Measurements from ENCODE around the gene ZBTB8OS.
A peak's percentile ranks its signal among the peaks of the same experiment; 100 is the strongest.

The ZBTB8OS gene

GRCh38 chr1:32612189-32612881, 38.0 kb downstream of the ZBTB8OS start:
- H3K4me3 ChIP-seq (ENCODE audit: low read depth, low read length), result peak overlapping the region; percentile 46

- peak overlapping the region; percentile 46 for H3K4me3 ChIP-seq (ENCODE audit: low read depth, low read length)
These were observed 38.5 kb downstream of the ZBTB8OS start for GRCh38 chr1:32611859-32612188.

DNA sequence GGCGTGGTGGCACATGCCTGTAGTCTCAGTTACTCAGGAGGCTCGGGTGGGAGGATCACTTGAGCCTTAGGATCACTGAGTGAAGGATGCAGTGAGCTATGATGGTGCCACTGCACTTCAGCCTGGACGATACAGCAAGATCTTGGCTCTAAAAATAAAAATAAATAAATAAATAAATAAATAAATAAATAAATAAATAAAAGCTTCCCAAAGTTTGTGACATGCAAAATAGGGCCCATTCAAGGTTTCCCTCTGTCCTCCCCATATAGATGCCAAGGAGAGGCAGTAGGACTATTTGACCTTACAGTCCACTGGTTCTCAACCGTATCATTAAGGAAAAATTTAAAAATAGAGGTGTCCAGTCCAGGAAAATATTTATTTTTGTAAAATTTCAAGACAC, 41.2 kb downstream of the ZBTB8OS start:
- H3K4me3 ChIP-seq (ENCODE audit: low read depth, low read length), result no peak overlapping the region

DNA sequence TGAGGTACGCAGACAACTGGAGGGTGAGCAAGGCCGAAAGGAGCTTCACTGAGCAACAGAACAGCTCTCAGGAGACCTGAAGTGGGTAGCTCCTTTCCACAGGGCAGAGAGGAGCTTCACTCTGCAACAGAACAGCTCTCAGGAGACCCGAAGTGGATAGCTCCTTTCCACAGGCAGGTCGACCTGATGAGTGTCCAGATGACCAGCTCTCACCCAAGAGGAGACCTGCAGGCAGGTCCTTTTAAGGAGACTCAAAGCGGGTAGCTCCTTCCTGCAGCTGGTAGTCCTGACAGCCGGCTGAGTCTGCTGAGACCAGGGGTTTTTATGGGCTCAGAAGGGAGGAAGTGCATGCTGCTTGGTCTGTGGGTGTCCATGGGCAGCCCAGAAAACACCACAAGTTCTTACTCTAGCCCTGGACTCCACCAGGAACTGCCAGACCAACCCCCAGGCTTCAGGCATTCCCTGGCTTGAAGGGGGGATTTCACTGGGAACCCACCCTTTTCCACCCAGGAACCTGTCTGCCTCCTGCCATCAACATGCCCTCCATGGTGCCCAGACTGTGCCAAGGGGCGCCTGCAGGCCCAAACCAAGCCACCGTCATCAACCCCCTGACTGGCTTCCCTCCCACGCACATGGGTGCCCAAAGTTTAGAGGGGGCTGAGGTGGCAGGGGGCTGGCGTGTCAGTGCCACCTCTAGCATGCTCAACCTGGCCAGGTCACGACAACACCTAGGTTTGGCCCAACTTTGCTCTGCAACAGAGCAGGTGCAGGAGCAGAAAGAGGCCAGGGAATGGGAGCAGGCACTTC, 43.6 kb downstream of the ZBTB8OS start:
- no peak overlapping the region for H3K4me3 ChIP-seq (ENCODE audit: low read depth, low read length)

- no peak overlapping the region for H3K4me3 ChIP-seq (ENCODE audit: low read depth, low read length)
These were observed 44.5 kb downstream of the ZBTB8OS start for GRCh38 chr1:32605711-32606424.

DNA sequence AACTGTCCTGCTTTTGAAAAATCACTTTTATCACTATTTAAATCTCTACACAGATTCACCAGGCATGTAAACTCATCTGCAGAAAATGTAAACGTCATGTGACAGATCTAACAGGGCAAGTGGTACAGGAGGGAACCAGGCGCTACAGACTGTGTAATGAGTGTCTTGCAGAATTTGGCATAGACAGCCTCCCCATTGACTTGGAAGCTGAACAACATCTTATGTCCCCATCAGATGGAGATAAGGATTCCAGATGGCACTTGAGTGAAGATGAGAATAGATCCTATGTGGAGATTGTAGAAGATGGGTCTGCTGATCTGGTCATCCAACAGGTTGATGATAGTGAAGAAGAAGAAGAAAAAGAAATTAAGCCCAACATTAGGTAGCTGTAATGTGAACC, 50.3 kb downstream of the ZBTB8OS start:
- H3K4me3 ChIP-seq (ENCODE audit: low read depth, low read length), result no peak overlapping the region

DNA sequence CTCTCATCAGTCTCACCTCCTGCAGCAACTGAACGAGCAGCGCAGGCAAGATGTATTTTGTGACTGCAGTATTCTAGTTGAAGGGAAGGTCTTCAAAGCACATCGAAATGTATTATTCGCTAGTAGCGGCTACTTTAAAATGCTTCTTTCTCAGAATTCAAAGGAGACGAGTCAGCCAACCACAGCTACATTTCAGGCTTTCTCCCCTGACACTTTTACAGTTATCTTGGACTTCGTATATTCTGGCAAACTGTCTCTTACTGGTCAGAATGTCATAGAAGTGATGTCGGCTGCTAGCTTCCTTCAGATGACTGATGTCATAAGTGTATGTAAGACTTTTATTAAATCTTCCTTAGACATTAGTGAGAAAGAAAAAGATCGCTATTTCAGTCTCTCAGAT, 57.4 kb downstream of the ZBTB8OS start:
- no peak overlapping the region for H3K4me3 ChIP-seq (ENCODE audit: low read depth, low read length)

DNA sequence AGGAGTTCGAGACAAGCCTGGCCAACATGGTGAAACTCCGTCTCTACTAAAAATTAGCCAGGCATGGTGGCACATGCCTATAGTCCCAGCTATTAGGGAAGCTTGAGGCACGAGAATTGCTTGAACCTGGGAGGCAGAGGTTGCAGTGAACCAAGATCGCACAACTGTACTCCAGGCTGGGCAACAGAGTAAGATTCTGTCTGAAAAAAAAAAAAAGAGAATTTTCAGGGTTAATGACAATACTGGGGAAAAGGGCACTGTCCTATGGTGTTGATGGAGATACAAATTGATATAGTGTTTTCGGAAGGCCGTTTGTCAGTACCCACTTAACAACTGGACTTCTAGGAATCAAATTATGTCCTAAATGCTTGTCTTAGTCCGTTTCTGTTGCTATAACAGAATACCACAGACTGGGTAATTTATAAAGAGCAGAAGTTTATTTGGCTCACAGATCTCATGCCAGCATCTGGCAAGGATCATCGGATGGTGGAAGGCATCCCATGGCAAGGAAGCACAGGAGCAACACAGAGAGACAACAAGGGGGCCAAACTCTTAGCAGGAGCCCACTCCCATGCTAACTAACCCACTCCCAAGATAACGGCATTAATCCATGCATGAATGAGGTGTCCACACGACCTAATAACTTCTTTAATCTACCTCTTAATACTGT, 69.9 kb downstream of the ZBTB8OS start:
- no peak overlapping the region for H3K4me3 ChIP-seq (ENCODE audit: low read depth, low read length)

Measured in iPS-11a (cell line).